Renal pelvis (tissue), 4 donors: Measurements from ENCODE around the gene MEAF6. TPM values are rescaled to one million over a fixed set of nuclear protein-coding genes. Genes with fewer than 3 reads are reported as not detected.

Source experiments
- DNase-seq: peaks from one replicate; pipeline ENCODE4 v3.0.0-alpha.2; 2013
- polyA plus RNA-seq, 3 donors: library from polyadenylated mRNA; unstranded; fragments of 120-200 nt; gene quantifications; one replicate each; pipeline ENCODE4 v1.2.1, GENCODE V29; 2013; ENCODE audit not compliant: insufficient read length in 3 of 3

The MEAF6 gene
- polyA plus RNA-seq, 3 donors, result 90.8 to 95.4 (median 91.7) TPM

GRCh38 chr1:37476460-37477197 lies 37.9 kb downstream of the MEAF6 start:
- no peak for DNase-seq

- no peak for DNase-seq
Observed at GRCh38 chr1:37476087-37476452, 38.5 kb downstream of the MEAF6 start.

GRCh38 chr1:37475380-37476086 lies 39.0 kb downstream of the MEAF6 start:
- DNase-seq, result no peak

GRCh38 chr1:37474697-37475379 lies 39.7 kb downstream of the MEAF6 start:
- no peak for DNase-seq

GRCh38 chr1:37474046-37474696 lies 40.4 kb downstream of the MEAF6 start, which contains the start of gene ZC3H12A:
ZC3H12A (plus strand) TSS chr1:37474580; CDS start chr1:37475497, 917 bp downstream.
- peak; percentile 87 for DNase-seq

DNA sequence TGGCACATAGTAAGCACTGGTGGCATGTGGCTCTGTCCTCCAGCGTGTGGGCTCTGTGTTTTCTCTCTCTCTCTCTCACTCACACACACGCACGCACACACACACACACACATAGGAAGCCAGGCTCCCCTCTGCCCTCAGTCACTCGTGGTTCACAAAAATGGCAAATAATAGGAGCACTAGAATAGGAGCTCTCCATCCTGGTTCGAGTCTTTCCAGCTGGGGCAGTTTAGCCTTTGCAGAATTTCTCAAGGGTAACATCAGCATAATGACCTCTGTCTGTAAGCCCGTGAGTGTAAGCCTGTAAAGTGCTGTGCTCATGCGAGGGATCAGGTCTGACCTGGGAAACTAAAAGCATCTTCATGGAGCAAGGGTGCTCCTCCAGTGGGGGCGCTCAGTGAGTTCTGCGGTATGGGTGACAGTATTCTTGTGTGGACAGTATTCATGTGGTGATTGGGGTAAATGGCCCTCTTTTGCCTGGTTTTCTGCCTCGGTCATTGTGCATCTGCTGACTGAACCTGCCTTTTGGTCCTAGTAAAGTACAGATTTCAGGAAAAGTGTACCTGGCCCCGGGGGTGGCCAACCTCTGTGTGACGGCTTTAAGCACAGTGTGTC lies 41.0 kb downstream of the MEAF6 start:
- DNase-seq, result no peak

GRCh38 chr1:37472994-37473393 lies 41.6 kb downstream of the MEAF6 start:
- no peak for DNase-seq

DNA sequence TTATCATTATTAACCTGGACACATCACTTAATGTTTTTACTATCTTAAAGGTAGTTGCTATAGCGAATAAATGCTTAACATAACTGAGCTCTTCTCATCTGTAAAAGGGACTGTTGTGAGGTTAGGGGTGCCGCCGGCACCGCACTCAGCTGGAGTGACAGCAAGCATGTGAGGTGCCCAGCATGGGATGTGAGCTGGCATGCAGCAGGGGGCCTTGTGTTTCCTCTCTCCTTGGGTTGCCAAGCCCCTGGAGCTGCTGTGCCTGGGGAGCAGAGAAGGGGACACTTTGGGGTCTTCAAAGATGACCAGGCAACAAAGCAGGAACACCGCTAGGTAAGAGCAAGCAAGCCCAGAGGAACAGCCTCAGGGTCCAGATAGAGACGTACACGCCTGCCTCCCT lies 42.3 kb downstream of the MEAF6 start:
- DNase-seq, result no peak

DNA sequence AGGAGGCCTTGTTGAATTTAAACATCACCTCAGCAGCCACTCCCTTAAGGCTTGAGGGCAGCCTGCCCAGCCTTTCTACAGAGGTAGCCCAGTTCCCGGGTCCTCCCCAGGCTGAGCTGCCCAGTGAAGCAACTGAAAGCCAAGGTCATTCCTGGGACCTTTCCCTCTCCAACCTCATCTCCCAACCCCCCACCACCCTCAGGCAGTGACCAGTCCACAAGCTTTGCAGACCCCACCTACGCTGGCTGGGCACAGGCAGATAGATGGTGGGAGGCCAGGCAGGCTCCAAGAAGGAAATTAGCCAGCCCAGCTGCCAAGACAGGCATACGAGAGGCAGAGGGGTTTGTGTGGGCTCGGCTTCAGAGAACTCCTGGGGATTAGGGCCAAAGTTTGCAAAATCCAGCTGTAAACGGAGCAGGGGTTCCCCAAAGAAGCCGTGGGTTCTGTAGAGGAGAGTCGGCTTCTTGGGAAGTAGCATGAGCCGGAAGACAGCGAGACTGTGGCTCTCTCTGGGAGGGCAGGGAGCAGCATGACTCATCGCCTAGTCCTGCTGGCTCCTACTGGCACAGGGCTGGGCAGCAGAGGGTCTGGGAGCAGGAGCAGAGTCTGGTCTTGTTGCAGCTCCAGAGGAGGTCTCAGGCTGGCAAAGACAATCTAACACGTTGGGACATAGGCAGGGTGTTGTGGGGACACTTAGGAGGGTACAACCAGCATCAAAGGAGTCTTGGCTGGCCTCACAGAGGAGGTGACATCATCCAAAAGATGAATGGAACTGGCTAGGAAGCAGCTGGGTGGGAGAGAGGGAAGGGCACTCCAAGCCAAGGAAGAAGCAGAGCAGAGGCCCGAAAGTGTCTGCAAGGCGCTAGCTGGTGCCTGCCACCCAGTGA lies 43.0 kb downstream of the MEAF6 start:
- DNase-seq, result no peak

DNA sequence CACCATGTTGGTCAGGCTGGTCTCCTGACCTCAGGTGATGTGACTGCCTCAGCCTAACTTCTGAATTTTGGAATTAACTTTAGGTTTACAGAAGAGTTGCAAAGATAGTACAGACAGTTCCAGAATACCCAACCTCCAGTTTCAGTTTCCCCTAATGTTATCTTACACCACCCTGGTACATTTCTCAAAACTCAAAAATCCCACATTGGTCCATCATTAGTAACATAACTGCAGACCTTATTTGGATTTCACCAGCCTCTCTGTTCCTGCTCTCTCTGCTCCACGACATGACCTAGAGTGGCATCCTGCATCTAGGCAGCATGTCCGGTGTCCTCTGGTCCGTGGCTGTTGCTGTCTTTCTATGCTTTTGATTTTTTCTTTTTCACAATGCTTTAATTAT lies 45.2 kb downstream of the MEAF6 start:
- no peak for DNase-seq

DNA sequence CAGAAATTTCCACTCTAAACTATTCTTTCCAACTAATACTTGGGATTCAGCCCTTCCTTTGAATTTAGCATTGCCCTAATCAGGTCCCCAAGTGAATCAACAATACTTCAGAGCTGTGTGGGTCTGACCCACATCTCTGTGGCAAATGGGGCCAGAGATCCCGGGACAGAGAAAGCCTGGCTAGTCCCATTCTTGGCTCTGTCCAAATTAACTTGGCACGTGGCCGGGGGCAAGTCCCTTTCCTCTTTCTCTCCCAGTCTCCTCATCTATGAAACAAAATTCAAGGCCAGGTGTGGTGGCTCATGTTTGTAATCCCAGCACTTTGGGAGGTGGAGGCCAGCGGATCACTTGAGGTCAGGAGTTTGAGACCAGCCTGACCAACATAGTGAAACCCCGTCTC lies 46.5 kb downstream of the MEAF6 start:
- DNase-seq, result no peak

- DNase-seq, result no peak
Observed at GRCh38 chr1:37465593-37466517, 48.7 kb downstream of the MEAF6 start.

DNA sequence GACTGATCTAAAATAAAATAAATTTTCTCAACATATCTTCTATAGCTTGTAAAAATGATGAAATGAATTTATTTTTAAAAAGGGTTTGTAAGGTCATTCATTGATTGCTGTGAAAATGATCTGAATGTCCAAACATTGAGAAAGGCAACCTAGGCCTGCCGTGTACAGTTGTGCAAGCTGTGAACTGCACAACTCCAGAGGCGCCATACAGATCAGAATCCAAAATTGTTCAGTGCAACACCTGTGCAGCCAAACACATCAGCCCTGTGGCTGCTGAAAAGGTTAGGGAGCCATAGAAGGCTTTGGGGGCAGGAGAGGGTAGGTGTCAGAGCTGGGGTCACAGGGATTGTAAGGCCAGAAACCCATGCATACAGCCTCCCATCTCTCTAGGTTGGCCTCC lies 50.1 kb downstream of the MEAF6 start:
- no peak for DNase-seq

DNA sequence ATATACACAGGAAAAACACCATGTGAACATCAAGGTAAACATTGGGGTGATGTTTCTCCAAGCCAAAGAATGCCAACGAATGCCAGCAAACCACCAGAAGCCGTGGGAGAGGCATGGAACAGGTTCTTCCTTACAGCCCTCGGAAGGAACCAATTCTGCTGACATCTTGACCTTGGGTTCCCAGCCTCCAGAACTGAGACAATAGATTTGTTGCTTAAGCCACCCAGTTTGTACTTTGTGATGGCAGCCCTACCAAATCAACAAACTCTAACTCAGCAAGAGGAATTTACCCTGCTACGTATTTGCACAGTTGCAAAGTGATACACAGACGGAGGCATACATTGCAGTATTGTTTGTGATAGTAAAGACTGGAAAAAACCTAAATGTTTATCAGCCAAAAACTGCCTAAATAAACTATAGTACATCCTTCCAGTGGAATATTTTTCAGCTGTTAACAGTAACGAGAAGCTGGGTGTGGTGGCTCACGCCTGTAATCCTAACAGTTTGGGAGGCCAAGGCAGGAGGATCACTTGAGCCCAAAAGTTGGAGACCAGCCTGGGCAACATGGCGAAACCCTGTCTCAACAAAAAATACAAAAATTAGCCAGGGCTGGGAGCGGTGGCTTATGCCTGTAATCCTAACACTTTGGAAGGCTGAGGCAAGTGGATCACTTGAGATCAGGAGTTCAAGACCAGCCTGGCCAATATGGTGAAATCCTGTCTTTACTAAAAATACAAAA lies 52.7 kb downstream of the MEAF6 start:
- no peak for DNase-seq

DNA sequence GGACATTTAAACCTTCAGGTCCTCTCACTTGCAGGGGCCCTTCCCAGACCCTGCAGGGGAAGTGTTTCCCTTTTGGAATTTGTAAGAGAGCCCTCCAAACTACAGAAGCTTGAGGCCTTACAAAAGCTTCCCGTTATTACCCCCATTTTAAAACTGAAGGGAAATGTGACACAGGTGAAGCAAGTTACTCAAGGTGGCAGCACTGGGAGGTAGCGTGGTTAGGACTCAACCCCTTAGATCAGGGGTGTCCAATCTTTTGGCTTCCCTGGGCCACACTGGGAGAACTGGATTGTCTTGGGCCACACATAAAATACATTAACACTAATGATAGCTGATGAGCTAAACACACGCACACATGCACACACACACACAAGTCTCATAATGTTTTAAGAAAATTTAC lies 56.0 kb downstream of the MEAF6 start:
- DNase-seq, result no peak

DNA sequence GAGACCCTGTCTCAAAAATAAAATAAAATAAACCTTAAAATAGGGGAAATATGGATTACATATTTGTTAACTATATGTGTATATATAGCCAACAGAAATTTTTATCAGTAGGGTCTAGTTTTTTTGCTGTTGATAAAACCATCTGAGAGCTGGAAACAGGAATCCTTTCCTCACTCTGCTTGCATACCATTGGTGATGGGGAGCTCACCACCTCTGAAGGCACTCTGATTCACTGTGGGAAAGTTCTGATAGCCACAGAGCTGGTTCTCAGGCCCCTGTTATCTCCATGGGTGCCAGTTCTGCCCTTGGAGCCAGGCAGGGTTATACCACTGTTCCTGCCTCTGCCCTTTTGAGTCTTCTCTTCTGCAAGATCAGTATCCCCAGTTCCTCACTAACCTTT lies 58.0 kb downstream of the MEAF6 start:
- DNase-seq, result no peak

- no peak for DNase-seq
Observed at GRCh38 chr1:37455516-37455915, 59.0 kb downstream of the MEAF6 start.

GRCh38 chr1:37453647-37454046 lies 60.9 kb downstream of the MEAF6 start:
- DNase-seq, result no peak

GRCh38 chr1:37452416-37452815 lies 62.1 kb downstream of the MEAF6 start:
- DNase-seq, result no peak
